Measurements from ENCODE around the gene PRKAR1B.

DNA sequence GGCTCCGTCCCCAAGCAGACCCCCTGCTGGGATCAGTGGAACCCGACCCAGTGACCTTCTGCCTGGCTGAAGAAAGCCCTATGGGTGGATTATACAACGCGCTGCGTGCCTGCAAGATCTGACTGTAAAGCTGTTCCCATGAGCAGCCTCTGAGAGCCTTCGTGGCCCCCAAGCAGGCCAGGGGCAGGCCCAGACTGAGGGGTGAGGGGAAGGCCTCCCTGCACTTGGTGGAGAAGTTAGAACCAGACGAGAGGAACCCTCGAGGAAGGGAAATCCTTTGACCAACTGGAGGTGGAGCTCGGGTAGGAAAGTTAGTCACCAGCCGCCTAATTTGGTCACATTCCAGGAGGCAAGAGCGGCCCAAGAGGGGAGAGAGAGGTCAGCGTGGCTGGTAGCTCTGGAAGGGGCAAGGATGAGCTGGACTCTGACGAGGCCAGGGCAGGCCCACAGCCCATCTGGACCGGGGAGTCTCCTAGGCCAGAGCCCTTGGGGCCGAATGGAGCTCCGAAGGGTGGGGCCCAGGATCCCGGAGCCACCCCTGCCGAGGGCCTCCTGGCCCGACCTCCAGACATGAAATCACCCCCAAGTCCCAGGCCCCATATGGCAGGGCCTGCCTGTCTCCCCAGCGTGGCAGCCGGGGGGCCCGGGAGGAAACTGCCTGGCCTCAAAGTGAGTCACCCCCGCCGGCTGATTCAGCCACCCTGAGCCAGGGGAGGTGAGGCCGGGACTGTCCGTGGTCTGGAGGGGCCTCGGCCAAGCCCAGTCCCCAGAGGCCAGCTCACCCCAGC is 184.2 kb downstream of the PRKAR1B start:
- TF ChIP-seq, protein P1, sequence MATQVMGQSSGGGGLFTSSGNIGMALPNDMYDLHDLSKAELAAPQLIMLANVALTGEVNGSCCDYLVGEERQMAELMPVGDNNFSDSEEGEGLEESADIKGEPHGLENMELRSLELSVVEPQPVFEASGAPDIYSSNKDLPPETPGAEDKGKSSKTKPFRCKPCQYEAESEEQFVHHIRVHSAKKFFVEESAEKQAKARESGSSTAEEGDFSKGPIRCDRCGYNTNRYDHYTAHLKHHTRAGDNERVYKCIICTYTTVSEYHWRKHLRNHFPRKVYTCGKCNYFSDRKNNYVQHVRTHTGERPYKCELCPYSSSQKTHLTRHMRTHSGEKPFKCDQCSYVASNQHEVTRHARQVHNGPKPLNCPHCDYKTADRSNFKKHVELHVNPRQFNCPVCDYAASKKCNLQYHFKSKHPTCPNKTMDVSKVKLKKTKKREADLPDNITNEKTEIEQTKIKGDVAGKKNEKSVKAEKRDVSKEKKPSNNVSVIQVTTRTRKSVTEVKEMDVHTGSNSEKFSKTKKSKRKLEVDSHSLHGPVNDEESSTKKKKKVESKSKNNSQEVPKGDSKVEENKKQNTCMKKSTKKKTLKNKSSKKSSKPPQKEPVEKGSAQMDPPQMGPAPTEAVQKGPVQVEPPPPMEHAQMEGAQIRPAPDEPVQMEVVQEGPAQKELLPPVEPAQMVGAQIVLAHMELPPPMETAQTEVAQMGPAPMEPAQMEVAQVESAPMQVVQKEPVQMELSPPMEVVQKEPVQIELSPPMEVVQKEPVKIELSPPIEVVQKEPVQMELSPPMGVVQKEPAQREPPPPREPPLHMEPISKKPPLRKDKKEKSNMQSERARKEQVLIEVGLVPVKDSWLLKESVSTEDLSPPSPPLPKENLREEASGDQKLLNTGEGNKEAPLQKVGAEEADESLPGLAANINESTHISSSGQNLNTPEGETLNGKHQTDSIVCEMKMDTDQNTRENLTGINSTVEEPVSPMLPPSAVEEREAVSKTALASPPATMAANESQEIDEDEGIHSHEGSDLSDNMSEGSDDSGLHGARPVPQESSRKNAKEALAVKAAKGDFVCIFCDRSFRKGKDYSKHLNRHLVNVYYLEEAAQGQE (IDR thresholded peaks at IDR 0.05; ENCODE audit: insufficient read depth in 1 of 2, low read depth in 2 of 2, low read length in 1 of 2): no peak
- TF ChIP-seq, protein P2, sequence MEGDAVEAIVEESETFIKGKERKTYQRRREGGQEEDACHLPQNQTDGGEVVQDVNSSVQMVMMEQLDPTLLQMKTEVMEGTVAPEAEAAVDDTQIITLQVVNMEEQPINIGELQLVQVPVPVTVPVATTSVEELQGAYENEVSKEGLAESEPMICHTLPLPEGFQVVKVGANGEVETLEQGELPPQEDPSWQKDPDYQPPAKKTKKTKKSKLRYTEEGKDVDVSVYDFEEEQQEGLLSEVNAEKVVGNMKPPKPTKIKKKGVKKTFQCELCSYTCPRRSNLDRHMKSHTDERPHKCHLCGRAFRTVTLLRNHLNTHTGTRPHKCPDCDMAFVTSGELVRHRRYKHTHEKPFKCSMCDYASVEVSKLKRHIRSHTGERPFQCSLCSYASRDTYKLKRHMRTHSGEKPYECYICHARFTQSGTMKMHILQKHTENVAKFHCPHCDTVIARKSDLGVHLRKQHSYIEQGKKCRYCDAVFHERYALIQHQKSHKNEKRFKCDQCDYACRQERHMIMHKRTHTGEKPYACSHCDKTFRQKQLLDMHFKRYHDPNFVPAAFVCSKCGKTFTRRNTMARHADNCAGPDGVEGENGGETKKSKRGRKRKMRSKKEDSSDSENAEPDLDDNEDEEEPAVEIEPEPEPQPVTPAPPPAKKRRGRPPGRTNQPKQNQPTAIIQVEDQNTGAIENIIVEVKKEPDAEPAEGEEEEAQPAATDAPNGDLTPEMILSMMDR (IDR thresholded peaks at IDR 0.05): no peak
